Stomach (tissue), 9 donors: Measurements from ENCODE around the gene RNU1-3. TPM values are rescaled to one million over a fixed set of nuclear protein-coding genes. Genes with fewer than 3 reads are reported as not detected.
"Not testable (repeated sequence)": the region's sequence is repeated elsewhere in the genome, so short reads cannot be mapped to it uniquely, and the experiment has no call there.

ENCODE experiments used
- DNase-seq, 2 donors: peaks; one replicate each; pipeline versions ENCODE4 v3.0.0 to v3.0.0-alpha.2; 2013 to 2019
- H3K27ac ChIP-seq, 5 donors: fragments of 200-600 bp in 4 of 5; sonication (generic) in 4 of 5; one replicate each; pipeline ENCODE4 v1.5.1; 2013 to 2019; ENCODE audit warnings: mild to moderate bottlenecking in 1 of 5, moderate library complexity in 1 of 5
- H3K27me3 ChIP-seq, 3 donors: fragments of 200-600 bp; sonication (generic); one replicate each; pipeline ENCODE4 v1.5.1; 2017 to 2019; ENCODE audit warnings: mixed run types in 1 of 3
- H3K36me3 ChIP-seq, 4 donors: fragments of 200-600 bp; sonication (generic); 1 replicate in 3 of 4; 2 replicates in 1 of 4; pipeline ENCODE4 v1.5.1; 2016 to 2019
- H3K4me1 ChIP-seq, 4 donors: fragments of 200-600 bp; sonication (generic); one replicate each; pipeline ENCODE4 v1.5.1; 2016 to 2019
- H3K4me3 ChIP-seq, 4 donors: fragments of 200-600 bp; sonication (generic) in 3 of 4; one replicate each; pipeline ENCODE4 v1.5.1; 2016 to 2019; ENCODE audit warnings: mild to moderate bottlenecking in 1 of 4
- H3K9me3 ChIP-seq, 4 donors: fragments of 200-600 bp; sonication (generic); one replicate each; pipeline ENCODE4 v1.5.1; 2016 to 2019
- WGBS, 5 donors: extraction: QIAGEN DNeasy Blood & Tissue Kit in 3 of 5; methylation state at CpG; one replicate each; pipeline versions ENCODE4 v1.1.5 to v1.1.7; 2013 to 2018; 5-methylcytosine and 5-hydroxymethylcytosine counted together
- intact Hi-C: fragments of 100-400 bp; cut with DNase I; formaldehyde crosslinking; loops from one replicate; pipeline ENCODE4 v1.15.1; 2023; ENCODE audit warnings: low total_unique reads
- polyA plus RNA-seq, 3 donors: library from polyadenylated mRNA; stranded (reverse); fragments of 200-250 nt; gene quantifications; one replicate each; pipeline ENCODE4 v1.2.3, GENCODE V29; 2013
- total RNA-seq, 5 donors: library from RNA; depleted of rRNA; stranded (reverse); fragments of >200 nt; gene quantifications; one replicate each; pipeline versions ENCODE4 v1.1.0 to v1.2.3, GENCODE V29; 2014 to 2016
- donor health status: healthy with polysubstance abuse.
- donor health status: Bipolar disorder and iron deficiency.
- donor health status: healthy.

RNU1-3 gene
- total and polyA plus RNA-seq, 8 donors, result under 0.01 to 9,966 (median under 0.01) TPM; not detected in 3

DNA sequence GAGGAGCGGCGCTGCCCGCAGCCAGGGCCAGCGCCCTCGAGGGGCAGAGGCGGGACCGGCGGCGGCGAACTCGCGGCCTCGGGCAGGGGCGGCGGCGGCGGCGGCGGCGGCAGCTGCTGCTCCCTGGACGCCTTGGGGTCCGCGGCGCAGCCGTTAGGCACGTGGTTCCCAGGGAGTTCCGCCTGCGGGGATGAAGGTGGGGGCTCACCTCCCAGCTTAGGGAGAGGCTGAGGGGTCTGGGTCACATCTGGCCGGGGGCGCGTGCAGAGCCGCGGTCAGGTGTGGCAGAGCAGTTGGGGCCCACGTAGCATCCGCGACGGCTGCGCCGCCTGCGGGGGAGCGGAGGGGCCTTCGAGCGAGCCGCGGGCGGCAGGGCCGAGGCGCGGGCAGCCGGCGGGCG is 32.7 kb upstream of the RNU1-3 start:
- H3K4me1 ChIP-seq, H3K36me3 ChIP-seq, H3K27ac ChIP-seq, H3K9me3 ChIP-seq, H3K4me3 ChIP-seq, intact Hi-C loops: not testable (repeated sequence)
- H3K27me3 ChIP-seq, result peaks cover 0 to 40% (median 0%) of the 10 kb centered on the region in 3 donors
- peak in 1 of 2 donors; percentile 29 for DNase-seq
- WGBS, 5 donors, result 18 to 48% (median 34%) methylated on average over 11 to 47 of the region's 52 CpGs

DNA sequence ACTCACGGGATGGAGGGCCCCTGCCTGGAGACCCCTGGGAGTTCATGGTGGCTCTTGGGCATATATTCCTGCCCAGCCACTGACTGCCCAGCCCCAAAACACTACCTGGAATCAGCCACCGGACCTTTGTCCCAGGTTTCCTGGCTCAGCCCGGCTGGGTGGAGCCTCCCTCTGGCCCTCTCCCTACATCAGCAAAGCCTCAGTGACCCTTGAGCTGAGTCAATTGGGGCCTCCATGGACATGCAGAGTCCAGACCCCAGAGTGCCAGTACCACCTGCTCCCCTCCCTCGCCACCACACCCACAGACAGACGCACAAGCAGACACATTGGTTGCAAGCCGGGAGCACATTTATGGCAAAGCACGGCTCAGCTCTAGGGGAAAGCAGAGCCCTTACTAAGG is 30.4 kb upstream of the RNU1-3 start:
- WGBS, 5 donors, result 33 to 73% (median 51%) methylated on average over 1 to 6 of the region's 7 CpGs
- H3K4me1 ChIP-seq, result peaks cover 0 to 11% (median 3%) of the 10 kb centered on the region in 4 donors
- H3K36me3 ChIP-seq, H3K9me3 ChIP-seq, H3K27ac ChIP-seq, intact Hi-C loops, DNase-seq, H3K4me3 ChIP-seq: not testable (repeated sequence)
- peaks cover 0 to 50% (median 2%) of the 10 kb centered on the region in 3 donors for H3K27me3 ChIP-seq

DNA sequence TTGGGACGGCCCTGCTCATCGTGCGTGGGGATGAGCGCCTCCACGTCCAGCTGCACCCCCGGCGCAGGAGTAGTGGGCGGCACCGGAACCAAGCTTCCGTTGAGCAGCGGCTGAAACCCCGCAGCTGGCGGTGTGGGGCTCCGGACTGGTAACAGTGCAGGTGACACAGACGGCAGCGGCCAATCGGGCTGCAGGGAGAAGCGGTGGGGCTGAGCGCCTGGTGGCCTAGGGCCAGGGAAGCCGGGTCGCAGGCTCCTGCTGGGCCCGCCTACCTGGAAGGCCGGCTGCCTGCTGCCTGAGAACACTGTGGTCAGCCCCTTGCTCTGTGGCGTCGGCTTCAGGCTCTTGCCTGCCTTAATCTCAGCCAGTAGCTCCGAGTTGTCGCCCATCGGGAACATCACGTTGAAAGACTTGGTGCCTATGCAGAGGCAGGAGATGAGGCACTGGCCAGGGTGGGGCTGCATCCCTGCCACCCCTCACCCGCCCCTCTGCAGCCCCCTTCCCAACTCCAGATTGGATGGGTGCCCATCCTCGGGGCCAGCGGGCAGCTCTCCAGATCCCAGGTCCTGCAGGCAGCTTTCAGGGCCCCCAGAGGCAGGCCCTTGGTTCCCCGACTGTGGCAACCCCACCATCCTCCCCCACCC is 29.9 kb upstream of the RNU1-3 start:
- peaks cover 0 to 54% (median 2%) of the 10 kb centered on the region in 3 donors for H3K27me3 ChIP-seq
- intact Hi-C loops, H3K27ac ChIP-seq, H3K4me3 ChIP-seq, H3K9me3 ChIP-seq, H3K36me3 ChIP-seq: not testable (repeated sequence)
- H3K4me1 ChIP-seq, result peaks cover 0 to 11% (median 3%) of the 10 kb centered on the region in 4 donors
- peak; percentile 27 to 61 for DNase-seq
- 9 to 52% (median 24%) methylated on average over 8 to 26 of the region's 33 CpGs for WGBS, 5 donors

DNA sequence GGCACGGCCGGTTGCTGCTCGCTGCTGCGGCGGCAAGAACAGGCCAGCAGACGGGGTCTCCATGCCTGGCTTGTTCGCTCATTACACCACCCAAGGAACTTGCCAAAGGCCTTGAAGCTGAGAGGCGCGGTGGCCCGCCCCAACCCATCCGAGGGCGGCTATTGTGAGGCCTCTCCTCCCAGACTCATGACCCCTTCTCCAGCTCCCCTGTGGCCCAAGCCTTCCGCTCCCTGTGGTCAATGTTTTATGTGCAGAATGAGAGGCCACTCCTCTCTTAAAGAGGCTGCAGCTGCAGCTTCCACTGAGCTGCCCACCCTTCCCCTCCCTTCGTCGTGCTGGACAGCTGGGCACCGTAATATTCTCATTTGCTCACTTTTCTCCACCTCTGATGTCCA is 27.6 kb upstream of the RNU1-3 start:
- peaks cover 0 to 51% (median 2%) of the 10 kb centered on the region in 3 donors for H3K27me3 ChIP-seq
- 100% methylated on average over 1 of the region's 16 CpGs; no CpG with 5 or more reads in 4 of the 5 donors for WGBS, 5 donors

DNA sequence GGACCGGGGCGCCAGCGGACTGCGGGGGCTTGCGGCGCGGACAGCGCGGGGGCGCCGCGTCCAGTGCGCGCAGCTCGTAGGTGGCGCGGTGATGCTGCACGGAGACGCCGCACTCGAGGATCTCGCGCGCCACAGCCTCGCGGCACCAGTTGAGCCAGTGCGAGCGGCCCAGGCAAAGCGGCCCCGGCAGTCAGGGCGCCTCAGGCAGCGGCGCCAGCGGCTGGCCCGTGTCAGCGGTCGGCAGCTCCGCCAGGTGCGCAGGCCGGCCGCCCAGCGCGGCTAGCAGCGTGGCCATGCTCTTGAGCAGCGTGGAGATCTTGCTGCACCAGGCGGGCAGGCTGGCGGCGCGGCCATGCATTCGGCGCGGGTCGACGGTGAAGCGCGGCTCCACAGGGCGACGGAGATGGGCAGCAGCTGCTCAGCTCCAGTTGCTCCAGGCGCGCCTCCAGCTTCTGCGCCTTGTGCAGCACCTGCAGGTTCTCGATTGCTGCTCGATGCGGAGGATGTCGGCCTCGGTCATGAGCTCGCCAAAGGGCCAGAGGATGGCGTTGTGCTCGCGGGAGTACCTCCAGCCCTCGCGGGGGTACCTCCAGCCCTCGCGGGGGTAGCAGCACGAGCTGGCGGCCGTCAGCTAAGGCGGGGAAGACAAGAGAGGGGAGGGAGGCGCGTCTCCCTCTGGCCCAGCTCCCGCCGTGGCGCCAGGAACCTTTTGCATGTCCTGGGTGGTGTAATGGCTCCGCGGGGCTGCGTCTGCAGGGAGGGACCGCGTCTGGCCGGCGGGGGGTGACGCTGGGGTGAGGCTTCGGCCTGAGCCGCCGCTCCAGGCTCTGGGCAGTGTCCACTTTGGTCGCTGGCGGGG is 26.9 kb upstream of the RNU1-3 start:
- H3K27me3 ChIP-seq, result peaks cover 0 to 48% (median 2%) of the 10 kb centered on the region in 3 donors
- intact Hi-C loops, DNase-seq, H3K27ac ChIP-seq, H3K4me3 ChIP-seq, H3K9me3 ChIP-seq, H3K36me3 ChIP-seq: not testable (repeated sequence)
- WGBS, 5 donors, result 0 to 74% (median 1%) methylated on average over 9 to 36 of the region's 96 CpGs
- H3K4me1 ChIP-seq, result peaks cover 0 to 11% (median 3%) of the 10 kb centered on the region in 4 donors

More for the DNA sequence above, 27.6 kb upstream of the RNU1-3 start:
- DNase-seq, H3K36me3 ChIP-seq, H3K4me3 ChIP-seq, H3K27ac ChIP-seq, intact Hi-C loops, H3K9me3 ChIP-seq: not testable (repeated sequence)
- H3K4me1 ChIP-seq, result peaks cover 0 to 11% (median 3%) of the 10 kb centered on the region in 4 donors

DNA sequence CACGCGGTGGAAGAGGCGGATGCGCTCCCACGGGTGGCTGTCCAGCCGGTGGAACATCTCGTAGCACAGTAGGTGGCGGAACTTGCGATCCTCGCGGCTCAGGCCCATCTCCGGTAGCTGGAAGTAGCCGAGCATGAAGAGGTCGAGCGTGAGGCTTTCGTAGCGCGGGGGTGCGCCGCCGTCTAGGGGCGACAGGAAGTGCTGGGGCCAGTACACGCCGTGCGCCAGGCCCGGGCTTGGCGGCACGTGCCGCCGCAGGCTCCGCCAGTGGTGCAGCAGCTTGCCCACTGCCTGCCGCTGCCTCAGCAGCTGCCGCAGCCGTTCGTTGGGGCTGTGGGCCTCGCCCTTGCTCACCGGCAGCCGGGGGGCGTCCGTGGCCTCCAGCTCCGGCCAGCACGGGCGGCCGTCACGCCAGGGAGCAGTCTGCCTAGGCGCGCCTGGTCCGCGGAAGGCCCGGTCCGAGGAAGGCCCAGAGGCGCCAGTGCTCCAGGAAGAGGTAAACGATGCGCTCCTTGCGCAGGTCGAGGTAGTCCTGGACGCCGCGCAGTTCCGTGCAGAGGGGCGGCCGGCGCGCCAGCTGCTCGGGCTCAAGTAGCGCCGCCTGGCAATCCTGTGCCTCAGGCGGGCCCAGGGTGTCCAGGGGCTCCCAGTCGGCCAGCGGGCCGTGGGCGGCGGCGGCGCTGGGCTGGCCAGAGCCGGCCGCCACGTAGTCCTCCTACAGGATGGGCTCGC is 26.1 kb upstream of the RNU1-3 start:
- H3K27me3 ChIP-seq, result peaks cover 0 to 44% (median 2%) of the 10 kb centered on the region in 3 donors
- DNase-seq, H3K36me3 ChIP-seq, H3K9me3 ChIP-seq, H3K4me3 ChIP-seq, intact Hi-C loops, H3K27ac ChIP-seq: not testable (repeated sequence)
- WGBS, 5 donors, result 0 to 9% (median 1%) methylated on average over 12 to 18 of the region's 79 CpGs
- peaks cover 0 to 11% (median 3%) of the 10 kb centered on the region in 4 donors for H3K4me1 ChIP-seq

DNA sequence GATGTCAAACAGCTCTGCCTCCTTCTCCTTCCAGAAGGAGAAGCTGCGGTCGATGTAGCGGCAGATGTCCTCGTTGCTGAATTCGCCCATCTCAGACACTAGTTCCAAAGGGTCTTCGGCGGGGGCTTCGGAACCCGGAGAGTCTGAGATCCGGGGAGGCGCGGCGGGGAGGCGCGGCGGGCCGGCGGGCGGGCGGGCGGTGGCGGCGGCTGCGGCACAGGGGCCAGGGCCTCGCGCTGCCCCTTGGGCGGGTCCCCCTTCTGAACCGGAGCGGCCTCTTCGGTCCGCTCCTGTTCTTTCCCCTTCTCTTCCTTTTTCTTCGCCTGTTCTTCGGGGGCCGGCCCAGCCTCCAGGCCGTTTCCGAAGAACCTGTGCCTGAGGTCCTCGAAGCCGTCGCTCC is 25.5 kb upstream of the RNU1-3 start:
- H3K4me3 ChIP-seq, DNase-seq, H3K36me3 ChIP-seq, H3K9me3 ChIP-seq, H3K27ac ChIP-seq, intact Hi-C loops: not testable (repeated sequence)
- H3K27me3 ChIP-seq, result peaks cover 0 to 42% (median 2%) of the 10 kb centered on the region in 3 donors
- 1 to 25% (median 10%) methylated on average over 4 to 19 of the region's 39 CpGs; no CpG with 5 or more reads in 2 of the 5 donors for WGBS, 5 donors
- H3K4me1 ChIP-seq, result peaks cover 0 to 11% (median 3%) of the 10 kb centered on the region in 4 donors

DNA sequence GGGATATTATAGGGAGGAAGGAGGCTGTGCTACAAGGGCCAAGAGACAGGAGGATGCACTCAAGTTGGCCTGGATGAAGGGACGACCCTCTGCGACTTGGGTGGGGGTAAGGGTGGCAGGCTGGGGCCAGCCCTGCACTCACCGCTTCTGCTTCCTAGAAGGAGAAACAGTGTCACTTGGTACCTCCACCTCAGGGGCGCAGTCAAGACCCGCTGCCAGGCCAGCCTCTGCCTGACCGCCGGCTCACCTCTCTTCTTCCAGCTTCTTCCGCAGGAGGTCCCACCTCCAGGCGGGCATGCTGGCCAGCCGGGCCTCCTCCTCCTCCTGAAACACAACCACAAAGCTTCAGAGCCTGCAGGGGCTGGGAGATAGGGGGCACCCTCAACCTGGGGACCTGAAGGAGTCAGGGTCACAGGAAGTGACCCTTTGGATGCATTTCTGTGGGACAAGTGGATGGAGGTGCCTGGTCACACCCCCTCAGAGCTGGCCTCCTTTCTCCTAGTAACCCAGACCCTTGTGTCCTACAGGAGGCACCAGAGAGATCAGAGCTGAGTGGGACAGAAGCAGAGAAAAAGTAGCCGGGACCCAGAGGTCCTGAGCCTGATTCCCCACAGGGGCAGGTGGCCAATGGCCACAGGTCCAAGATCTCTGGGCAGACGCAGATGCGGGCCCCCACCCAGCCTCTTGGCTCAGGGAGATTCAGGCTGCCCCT is 24.4 kb upstream of the RNU1-3 start:
- H3K4me3 ChIP-seq, DNase-seq, intact Hi-C loops, H3K27ac ChIP-seq, H3K4me1 ChIP-seq, H3K9me3 ChIP-seq, H3K36me3 ChIP-seq: not testable (repeated sequence)
- 87 to 94% (median 89%) methylated on average over 3 to 4 of the region's 13 CpGs; no CpG with 5 or more reads in 2 of the 5 donors for WGBS, 5 donors
- peaks cover 0 to 33% (median 2%) of the 10 kb centered on the region in 3 donors for H3K27me3 ChIP-seq

DNA sequence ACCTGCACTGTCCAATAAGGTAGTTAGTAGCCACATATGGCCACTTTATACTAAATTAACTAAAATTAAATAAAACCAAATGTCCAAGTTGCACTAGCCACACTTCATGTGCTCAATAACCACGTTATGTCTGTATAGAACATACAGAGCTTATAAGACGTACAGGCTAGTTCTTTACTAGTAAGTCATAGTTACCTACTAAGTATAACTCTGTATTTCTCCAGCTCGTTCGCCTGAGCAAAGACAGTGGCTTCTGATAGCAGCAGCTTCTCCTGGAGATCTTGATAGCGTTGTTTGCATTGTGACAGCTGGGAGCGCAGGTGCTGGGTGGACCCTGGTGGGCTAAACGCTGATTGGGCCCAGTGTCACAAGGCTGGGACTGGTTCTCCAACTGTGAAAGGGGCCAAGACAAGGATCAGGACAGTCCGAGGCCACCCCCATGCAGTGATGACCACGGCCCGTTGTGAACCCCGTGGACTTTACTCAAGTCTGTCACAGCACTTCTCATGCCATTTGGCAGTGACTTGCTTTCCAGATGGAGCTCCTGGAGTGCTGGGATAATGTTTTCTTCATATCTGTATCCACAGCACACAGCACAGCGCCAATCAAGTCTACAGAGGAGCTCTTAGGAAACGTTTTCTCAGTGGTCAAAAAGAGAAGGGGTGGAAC is 20.5 kb upstream of the RNU1-3 start:
- H3K36me3 ChIP-seq, H3K9me3 ChIP-seq, intact Hi-C loops, DNase-seq, H3K4me1 ChIP-seq, H3K27ac ChIP-seq, H3K4me3 ChIP-seq: not testable (repeated sequence)
- H3K27me3 ChIP-seq, result peaks cover 0 to 25% (median 0%) of the 10 kb centered on the region in 3 donors
- 58 to 69% (median 63%) methylated on average over 13 of the region's 13 CpGs for WGBS, 5 donors
